Stomach (tissue), 4 donors: ENCODE results near the gene STK32A.

Source experiments
- CTCF ChIP-seq, 7 experiments: fragments of 450-650 bp in 4 of 7; fragments of 200-600 bp in 3 of 7; sonication (generic) in 3 of 7; IDR thresholded peaks; one replicate each; pipeline ENCODE4 v1.5.1; 2016 to 2019; ENCODE audit warnings: antibody characterized with exemption in 7 of 7, control low read depth in 2 of 7, mild to moderate bottlenecking in 1 of 7
- POLR2A ChIP-seq, 4 donors: fragments of 450-650 bp; IDR thresholded peaks; one replicate each; pipeline ENCODE4 v1.6.1; 2016; ENCODE audit warnings: antibody characterized with exemption in 4 of 4, control low read depth in 2 of 4, mild to moderate bottlenecking in 1 of 4, moderate library complexity in 1 of 4
- POLR2AphosphoS5 ChIP-seq, 3 donors: sonication (generic); formaldehyde crosslinking; IDR thresholded peaks; one replicate each; pipeline ENCODE4 v1.6.1; 2016; ENCODE audit warnings: antibody characterized with exemption in 3 of 3

DNA sequence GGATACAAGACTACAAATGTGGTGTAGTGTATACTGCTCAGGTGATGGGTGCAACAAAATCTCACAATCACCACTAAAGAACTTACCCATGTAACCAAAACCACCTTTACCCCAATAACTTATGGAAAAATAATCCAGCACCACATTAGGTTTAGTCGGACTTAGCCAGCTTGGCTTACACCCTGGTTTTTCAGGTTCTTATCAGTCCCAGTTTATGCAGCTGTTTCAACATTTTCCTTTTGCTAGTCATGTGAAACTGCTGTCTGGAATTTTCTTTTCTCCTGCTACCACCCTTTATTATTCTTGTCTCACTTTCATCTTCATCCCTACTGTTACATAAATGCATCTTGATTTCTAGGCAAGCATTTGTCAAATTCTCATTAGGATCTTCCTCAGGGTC is 51.5 kb downstream of the STK32A start:
- TF ChIP-seq POLR2A (IDR thresholded peaks at IDR 0.05) = no peak
- no peak for TF ChIP-seq CTCF (IDR thresholded peaks at IDR 0.05)
- TF ChIP-seq POLR2AphosphoS5 (IDR thresholded peaks at IDR 0.05) = no peak
